Testis (tissue), 2 donors: ENCODE results near the gene MAP4K4.

Source experiments
- CTCF ChIP-seq, 3 experiments: fragments of 450-650 bp in 2 of 3; fragments of 200-600 bp in 1 of 3; sonication (generic) in 1 of 3; IDR thresholded peaks; one replicate each; pipeline ENCODE4 v1.5.1; 2016 to 2019; ENCODE audit warnings: antibody characterized with exemption in 3 of 3, mild to moderate bottlenecking in 2 of 3, moderate library complexity in 1 of 3
- POLR2A ChIP-seq: fragments of 450-650 bp; IDR thresholded peaks from one replicate; pipeline ENCODE4 v1.6.1; 2017; ENCODE audit warnings: antibody characterized with exemption, mild to moderate bottlenecking, moderate library complexity

DNA sequence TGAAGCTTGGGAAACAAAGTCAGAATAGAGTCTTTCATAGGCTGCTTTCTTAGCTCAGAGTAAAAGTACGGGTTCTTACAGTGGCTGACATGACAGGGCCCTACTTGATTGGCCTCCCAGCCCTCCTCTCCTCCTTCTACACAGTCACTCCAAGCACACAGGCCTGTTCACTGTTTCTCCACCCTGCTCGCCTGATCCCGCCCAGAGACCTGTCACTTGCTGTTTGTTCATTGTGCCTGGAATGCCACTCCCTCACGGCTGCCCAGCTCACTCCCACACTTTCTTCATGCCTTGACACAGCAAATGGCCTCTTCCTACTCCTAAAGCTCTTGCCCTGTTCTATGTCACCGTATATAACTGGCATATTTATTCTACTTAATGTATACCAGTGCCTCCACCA lies 104.8 kb downstream of the MAP4K4 start:
- no peak for TF ChIP-seq CTCF (IDR thresholded peaks at IDR 0.05)
- TF ChIP-seq POLR2A: no peak
